LNCAP (cell line): ENCODE results near the gene INAFM1.

Experiments used
- TF ChIP-seq, protein P1 (sequence below): fragments of 450-650 bp; IDR thresholded peaks from 2 replicates; pipeline ENCODE4 v1.5.1; 2017; ENCODE audit warnings: mild to moderate bottlenecking

INAFM1 gene

DNA sequence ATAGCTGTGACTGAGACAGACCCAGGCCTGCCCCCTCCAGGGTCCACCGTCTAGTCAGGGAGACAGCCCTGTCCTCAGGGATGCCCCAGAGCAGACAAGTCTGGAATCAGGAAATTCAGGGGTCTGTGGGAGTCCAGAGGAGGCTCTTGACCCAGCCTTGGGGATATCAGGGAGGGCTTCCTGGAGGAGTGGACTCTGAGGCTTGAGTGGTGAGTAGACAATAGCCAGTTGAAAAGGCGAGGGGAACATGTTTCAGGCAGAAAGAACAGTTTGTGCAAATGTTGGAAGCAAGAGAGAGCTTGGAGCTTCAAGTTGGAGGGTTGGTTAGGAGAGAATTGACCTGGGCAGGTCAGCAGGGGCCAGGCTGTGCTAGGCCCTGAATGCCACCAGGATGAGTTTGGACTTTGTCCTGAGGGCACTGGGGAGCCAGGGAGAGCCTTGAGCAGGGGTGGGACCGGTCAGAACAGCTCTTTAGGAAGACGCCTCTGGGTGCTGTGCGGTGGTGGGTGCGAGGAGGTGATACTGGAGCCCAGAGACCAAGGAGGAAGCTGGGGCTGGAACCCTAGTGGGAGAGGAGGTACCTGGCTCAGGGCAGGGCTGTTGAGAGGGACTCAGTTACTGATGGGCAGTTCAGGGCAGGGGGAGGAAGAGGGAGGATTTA lies 15.7 kb upstream of the INAFM1 start:
- TF ChIP-seq, protein P1, sequence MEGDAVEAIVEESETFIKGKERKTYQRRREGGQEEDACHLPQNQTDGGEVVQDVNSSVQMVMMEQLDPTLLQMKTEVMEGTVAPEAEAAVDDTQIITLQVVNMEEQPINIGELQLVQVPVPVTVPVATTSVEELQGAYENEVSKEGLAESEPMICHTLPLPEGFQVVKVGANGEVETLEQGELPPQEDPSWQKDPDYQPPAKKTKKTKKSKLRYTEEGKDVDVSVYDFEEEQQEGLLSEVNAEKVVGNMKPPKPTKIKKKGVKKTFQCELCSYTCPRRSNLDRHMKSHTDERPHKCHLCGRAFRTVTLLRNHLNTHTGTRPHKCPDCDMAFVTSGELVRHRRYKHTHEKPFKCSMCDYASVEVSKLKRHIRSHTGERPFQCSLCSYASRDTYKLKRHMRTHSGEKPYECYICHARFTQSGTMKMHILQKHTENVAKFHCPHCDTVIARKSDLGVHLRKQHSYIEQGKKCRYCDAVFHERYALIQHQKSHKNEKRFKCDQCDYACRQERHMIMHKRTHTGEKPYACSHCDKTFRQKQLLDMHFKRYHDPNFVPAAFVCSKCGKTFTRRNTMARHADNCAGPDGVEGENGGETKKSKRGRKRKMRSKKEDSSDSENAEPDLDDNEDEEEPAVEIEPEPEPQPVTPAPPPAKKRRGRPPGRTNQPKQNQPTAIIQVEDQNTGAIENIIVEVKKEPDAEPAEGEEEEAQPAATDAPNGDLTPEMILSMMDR = no peak

DNA sequence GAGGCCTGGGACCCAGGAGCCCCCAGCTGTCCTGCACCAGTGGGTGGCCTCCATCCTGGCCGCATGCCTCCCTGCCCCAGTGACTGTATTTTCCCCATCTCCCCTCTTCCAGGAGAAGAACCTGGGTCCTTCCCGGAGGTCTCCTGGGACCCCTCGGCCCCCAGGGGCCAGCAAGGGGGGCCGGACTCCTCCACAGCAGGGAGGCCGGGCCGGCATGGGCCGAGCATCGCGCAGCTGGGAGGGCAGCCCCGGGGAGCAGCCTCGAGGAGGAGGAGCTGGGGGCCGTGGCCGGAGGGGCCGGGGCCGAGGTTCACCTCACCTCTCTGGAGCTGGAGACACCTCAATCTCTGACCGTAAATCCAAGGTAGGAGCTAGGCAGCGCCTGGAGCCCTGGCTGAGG lies 14.2 kb upstream of the INAFM1 start:
- TF ChIP-seq, protein P1 = no peak

DNA sequence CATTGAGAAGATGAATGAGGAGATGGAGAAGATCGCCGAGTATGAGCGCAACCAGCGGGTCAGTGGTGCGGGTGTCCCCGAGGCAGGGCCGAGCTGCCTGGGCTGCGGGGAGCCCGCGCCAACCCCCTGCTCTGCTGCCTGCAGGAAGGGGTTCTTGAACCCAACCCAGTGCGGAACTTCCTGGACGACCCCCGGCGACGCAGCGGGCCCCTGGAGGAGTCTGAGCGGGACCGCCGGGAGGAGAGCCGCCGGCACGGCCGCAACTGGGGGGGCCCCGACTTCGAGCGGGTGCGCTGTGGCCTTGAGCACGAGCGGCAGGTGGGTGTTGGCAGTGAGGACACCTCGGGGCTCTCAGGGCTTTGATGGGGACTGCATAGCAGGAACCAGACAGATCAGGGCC lies 10.1 kb upstream of the INAFM1 start:
- TF ChIP-seq, protein P1 = no peak

DNA sequence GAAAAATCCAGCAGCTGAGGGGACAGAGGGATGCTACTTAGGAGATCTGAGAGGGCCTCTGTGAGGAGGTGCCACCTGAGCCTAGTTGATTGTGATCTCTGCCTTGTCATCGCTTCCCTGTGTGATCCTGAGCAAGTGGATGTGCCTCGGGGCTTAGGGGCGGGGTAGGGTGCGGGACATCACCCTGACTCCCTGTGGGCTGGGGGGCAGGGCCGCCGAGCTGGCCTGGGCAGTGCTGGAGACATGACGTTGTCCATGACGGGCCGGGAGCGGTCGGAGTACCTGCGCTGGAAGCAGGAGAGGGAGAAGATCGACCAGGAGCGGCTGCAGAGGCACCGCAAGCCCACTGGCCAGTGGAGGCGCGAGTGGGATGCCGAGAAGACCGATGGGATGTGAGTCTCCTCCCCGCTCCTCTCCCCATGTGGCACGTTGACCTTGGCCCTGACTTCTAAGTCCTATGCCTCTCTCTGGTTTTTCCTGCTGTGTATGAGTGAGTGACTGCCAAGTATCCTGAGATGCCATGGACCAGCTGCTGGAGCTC lies 8.2 kb upstream of the INAFM1 start:
- TF ChIP-seq, protein P1 = no peak

DNA sequence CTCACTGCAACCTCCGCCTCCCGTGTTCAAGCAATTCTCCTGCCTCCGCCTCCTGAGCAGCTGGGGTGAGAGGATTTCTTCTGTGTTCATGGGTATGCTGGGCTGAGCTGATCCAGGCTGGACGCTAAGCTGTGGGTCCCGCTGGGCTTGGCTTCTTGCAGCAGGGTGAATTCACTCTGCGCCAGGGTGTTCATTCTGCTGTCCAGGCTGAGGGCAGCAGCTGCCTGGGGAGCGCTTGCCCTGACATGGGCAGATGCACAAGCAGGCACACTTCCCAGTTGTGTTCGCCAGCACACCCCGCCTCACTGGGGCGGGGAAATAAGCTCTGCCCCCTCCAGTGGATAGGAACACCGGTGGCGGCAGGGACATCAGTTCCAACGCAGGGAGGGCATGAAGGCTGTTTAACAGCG lies 7.3 kb upstream of the INAFM1 start:
- TF ChIP-seq, protein P1 = no peak

DNA sequence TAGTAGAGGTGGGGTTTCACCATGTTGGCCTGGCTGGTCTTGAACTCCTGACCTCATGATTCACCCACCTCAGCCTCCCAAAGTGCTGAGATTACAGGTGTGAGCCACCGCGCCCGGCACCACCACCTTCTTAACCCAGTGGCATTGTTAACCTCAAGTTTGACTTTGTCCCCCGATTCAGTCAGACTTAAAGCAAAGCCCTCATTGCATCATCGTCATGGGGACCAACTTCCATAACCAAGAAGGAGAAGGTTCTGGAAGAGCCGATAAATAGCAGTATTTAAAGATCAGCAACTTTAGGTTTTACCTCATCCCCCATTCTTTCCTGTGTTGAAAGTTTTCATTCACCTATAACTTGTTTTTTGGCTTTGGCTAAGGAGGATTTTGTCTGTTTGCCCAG lies 6.7 kb upstream of the INAFM1 start:
- TF ChIP-seq, protein P1 = no peak

DNA sequence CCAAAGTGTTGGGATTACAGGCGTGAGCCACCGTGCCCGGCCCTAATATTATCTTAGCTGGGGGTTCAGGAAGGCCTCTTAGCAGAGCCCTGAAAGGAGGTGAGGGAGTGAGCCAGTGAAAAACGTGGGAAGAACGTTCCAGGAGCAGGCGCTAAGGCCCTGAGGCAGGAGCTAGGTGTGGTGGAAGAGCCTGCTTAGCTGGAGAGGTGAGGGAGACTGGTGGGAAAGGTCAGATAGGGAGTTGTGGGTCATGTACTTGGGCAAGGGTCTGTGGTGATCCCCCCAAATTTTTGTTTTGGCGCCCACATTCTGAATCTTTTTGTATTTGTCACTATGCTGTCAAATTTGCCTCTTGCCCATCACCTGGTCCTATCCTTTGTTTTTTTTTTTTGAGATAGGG lies 5.1 kb upstream of the INAFM1 start:
- TF ChIP-seq, protein P1 = no peak

DNA sequence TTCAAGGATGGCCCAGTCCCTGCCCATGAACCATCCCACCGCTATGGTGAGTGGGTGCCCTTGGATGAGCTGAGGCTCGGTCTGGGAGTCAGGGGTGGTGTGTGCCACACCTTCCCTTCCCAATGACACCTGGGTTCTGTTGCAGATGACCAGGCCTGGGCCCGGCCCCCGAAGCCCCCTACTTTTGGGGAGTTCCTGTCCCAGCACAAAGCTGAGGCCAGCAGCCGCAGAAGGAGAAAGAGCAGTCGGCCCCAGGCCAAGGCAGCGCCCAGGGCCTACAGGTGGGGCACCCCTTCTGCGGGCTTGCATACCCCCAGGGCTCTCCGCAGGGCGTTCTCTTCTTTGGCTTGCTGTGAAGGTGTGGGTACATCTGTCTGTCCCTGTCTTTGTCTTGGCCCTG lies 4.3 kb upstream of the INAFM1 start:
- TF ChIP-seq, protein P1 = no peak
